Measurements from ENCODE around the gene PFKP.

Gene PFKP

DNA sequence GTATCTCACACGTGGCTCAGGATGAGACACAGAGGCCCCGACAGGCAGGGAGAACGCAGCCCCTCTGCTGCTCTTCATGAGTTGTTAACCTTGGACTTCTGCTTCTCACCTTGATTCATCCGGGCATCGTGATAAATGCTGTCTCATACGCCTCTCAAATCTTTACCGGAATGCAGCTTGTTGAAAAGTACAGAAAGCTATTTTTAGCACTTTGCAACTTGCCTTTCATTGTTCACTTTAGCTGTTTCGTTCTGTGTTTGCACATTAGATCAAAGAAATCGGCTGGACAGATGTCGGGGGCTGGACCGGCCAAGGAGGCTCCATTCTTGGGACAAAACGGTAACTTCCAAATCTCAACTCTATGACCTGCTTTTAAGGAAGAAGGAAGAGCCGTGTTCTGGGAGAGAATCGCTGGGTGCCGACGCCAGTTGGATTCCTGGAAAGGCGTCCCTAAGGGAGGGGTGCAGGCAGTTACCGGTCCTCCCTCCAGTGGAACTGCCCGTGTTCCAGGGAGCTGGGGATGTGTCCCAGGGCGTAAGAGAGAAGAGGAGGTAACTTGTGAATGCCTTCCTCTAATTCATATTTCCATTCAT lies 49.3 kb downstream of the PFKP start:
- H3K18ac ChIP-seq (ENCODE audit: low read length): no peak overlapping the region
- DNase-seq: no peak
- no peak overlapping the region for H3K23ac ChIP-seq (ENCODE audit: low read length)
- H2AK5ac ChIP-seq (ENCODE audit: low read length): no peak overlapping the region
- H3K4me2 ChIP-seq (ENCODE audit: low read length): no peak overlapping the region
- no peaks in the 10 kb centered on the region for H3K79me1 ChIP-seq (ENCODE audit: low read length)
- no peak overlapping the region for H3K9ac ChIP-seq (ENCODE audit: low read length)
- H3K27me3 ChIP-seq (ENCODE audit: insufficient read depth, low read length, poor library complexity): no peaks in the 10 kb centered on the region
- peaks cover 15% of the 10 kb centered on the region for H3K36me3 ChIP-seq (ENCODE audit: control insufficient read depth, insufficient read depth, low read length)
- no peak overlapping the region for H4K5ac ChIP-seq (ENCODE audit: low read length)
- no CpG with 5 or more reads among the region's 20 CpGs for WGBS (ENCODE audit: extremely low coverage, insufficient coverage, low lambda C conversion rate)
- no peak overlapping the region for H3K4ac ChIP-seq (ENCODE audit: low read depth, low read length)
- no peak overlapping the region for H4K8ac ChIP-seq (ENCODE audit: low read depth, low read length)
- no peaks in the 10 kb centered on the region for H3K4me1 ChIP-seq (ENCODE audit: control insufficient read depth, low read depth, low read length)
- H2BK15ac ChIP-seq (replicated peaks; ENCODE audit: low read depth): no peak overlapping the region
- H3K4me3 ChIP-seq (ENCODE audit: low read length): no peak overlapping the region
- no peak overlapping the region for H3K56ac ChIP-seq (ENCODE audit: low read length)
- no peak overlapping the region for H2BK120ac ChIP-seq (ENCODE audit: low read depth, low read length)
- no peak overlapping the region for H3K27ac ChIP-seq (ENCODE audit: low read depth, low read length)
- H2BK5ac ChIP-seq (ENCODE audit: low read length): no peak overlapping the region
- H3K79me2 ChIP-seq (ENCODE audit: control insufficient read depth, insufficient read depth, low read length): no peaks in the 10 kb centered on the region

- no CpG with 5 or more reads among the region's 12 CpGs for WGBS (ENCODE audit: extremely low coverage, insufficient coverage, low lambda C conversion rate)
- Histone ChIP-seq H2BK120ac (ENCODE audit: low read depth, low read length) (no peak overlapping the region), H3K18ac (ENCODE audit: low read length) (no peak overlapping the region), H2AK5ac (ENCODE audit: low read length) (no peak overlapping the region), H3K9ac (ENCODE audit: low read length) (no peak overlapping the region), H3K4me3 (ENCODE audit: low read length) (no peak overlapping the region), H3K27me3 (ENCODE audit: insufficient read depth, low read length, poor library complexity) (no peaks in the 10 kb centered on the region), H4K8ac (ENCODE audit: low read depth, low read length) (no peak overlapping the region), H3K23ac (ENCODE audit: low read length) (no peak overlapping the region), H3K56ac (ENCODE audit: low read length) (no peak overlapping the region), H3K27ac (ENCODE audit: low read depth, low read length) (no peak overlapping the region), H2BK15ac (replicated peaks; ENCODE audit: low read depth) (no peak overlapping the region), H2BK5ac (ENCODE audit: low read length) (no peak overlapping the region), H3K79me2 (ENCODE audit: control insufficient read depth, insufficient read depth, low read length) (no peaks in the 10 kb centered on the region), H3K4ac (ENCODE audit: low read depth, low read length) (no peak overlapping the region), H4K5ac (ENCODE audit: low read length) (no peak overlapping the region), H3K79me1 (ENCODE audit: low read length) (no peaks in the 10 kb centered on the region), H3K4me2 (ENCODE audit: low read length) (no peak overlapping the region), H3K36me3 (ENCODE audit: control insufficient read depth, insufficient read depth, low read length) (peaks cover 10% of the 10 kb centered on the region), H3K4me1 (ENCODE audit: control insufficient read depth, low read depth, low read length) (no peaks in the 10 kb centered on the region)
- no peak for DNase-seq
Observed at GRCh38 chr10:3117486-3117885, 50.1 kb downstream of the PFKP start.

- Histone ChIP-seq H3K4me1 (ENCODE audit: control insufficient read depth, low read depth, low read length) (no peaks in the 10 kb centered on the region), H3K4me3 (ENCODE audit: low read length) (no peak overlapping the region), H3K27me3 (ENCODE audit: insufficient read depth, low read length, poor library complexity) (no peaks in the 10 kb centered on the region), H2BK120ac (ENCODE audit: low read depth, low read length) (no peak overlapping the region), H3K4me2 (ENCODE audit: low read length) (no peak overlapping the region), H3K27ac (ENCODE audit: low read depth, low read length) (no peak overlapping the region), H4K5ac (ENCODE audit: low read length) (no peak overlapping the region), H3K23ac (ENCODE audit: low read length) (no peak overlapping the region), H3K56ac (ENCODE audit: low read length) (no peak overlapping the region), H3K79me2 (ENCODE audit: control insufficient read depth, insufficient read depth, low read length) (no peaks in the 10 kb centered on the region), H2BK5ac (ENCODE audit: low read length) (no peak overlapping the region), H3K36me3 (ENCODE audit: control insufficient read depth, insufficient read depth, low read length) (peaks cover 10% of the 10 kb centered on the region), H3K4ac (ENCODE audit: low read depth, low read length) (no peak overlapping the region), H3K9ac (ENCODE audit: low read length) (no peak overlapping the region), H3K18ac (ENCODE audit: low read length) (no peak overlapping the region), H4K8ac (ENCODE audit: low read depth, low read length) (no peak overlapping the region), H2BK15ac (replicated peaks; ENCODE audit: low read depth) (no peak overlapping the region), H2AK5ac (ENCODE audit: low read length) (no peak overlapping the region), H3K79me1 (ENCODE audit: low read length) (no peaks in the 10 kb centered on the region)
- DNase-seq: no peak
- WGBS (ENCODE audit: extremely low coverage, insufficient coverage, low lambda C conversion rate): no CpG with 5 or more reads among the region's 32 CpGs
Observed at GRCh38 chr10:3118641-3119091, 51.3 kb downstream of the PFKP start.

DNA sequence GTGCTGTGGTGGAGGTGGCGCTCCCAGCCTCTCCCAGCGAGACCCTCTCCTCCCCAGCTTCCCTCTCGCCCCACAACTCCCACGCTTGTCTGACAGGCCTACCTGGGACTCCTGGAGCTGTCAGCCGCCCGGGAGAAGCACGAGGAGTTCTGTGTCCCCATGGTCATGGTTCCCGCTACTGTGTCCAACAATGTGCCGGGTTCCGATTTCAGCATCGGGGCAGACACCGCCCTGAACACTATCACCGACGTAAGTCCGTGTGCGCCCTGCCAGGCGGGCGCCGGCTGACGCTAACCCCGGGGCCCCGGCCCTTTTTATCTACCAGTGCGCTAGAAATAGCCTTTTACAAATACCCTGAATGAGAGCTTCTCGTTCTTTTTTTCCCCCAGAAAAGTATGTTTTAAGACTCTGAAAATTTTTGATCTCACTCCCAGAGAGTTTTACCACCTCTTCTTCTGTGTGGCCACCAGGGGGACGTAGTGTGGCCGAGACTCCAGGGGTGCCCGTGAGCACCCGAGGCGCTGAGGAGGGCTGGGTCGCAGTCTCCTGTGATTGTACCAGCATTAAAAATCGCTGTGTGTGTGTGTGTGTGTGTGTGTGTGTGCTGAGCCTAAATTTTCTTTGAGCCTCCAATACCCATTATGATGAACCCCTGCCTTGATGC lies 52.6 kb downstream of the PFKP start:
- Histone ChIP-seq H4K5ac (ENCODE audit: low read length) (no peak overlapping the region), H3K79me1 (ENCODE audit: low read length) (no peaks in the 10 kb centered on the region), H3K79me2 (ENCODE audit: control insufficient read depth, insufficient read depth, low read length) (no peaks in the 10 kb centered on the region), H3K4ac (ENCODE audit: low read depth, low read length) (no peak overlapping the region), H3K9ac (ENCODE audit: low read length) (no peak overlapping the region), H2AK5ac (ENCODE audit: low read length) (no peak overlapping the region), H2BK120ac (ENCODE audit: low read depth, low read length) (no peak overlapping the region), H3K4me2 (ENCODE audit: low read length) (no peak overlapping the region), H3K36me3 (ENCODE audit: control insufficient read depth, insufficient read depth, low read length) (peaks cover 10% of the 10 kb centered on the region), H3K18ac (ENCODE audit: low read length) (no peak overlapping the region), H3K4me1 (ENCODE audit: control insufficient read depth, low read depth, low read length) (no peaks in the 10 kb centered on the region), H3K23ac (ENCODE audit: low read length) (no peak overlapping the region), H2BK15ac (replicated peaks; ENCODE audit: low read depth) (no peak overlapping the region), H3K56ac (ENCODE audit: low read length) (no peak overlapping the region), H3K27ac (ENCODE audit: low read depth, low read length) (no peak overlapping the region), H3K4me3 (ENCODE audit: low read length) (no peak overlapping the region), H3K27me3 (ENCODE audit: insufficient read depth, low read length, poor library complexity) (no peaks in the 10 kb centered on the region), H2BK5ac (ENCODE audit: low read length) (no peak overlapping the region), H4K8ac (ENCODE audit: low read depth, low read length) (no peak overlapping the region)
- DNase-seq: peak; percentile 25
- no CpG with 5 or more reads among the region's 31 CpGs for WGBS (ENCODE audit: extremely low coverage, insufficient coverage, low lambda C conversion rate)

DNA sequence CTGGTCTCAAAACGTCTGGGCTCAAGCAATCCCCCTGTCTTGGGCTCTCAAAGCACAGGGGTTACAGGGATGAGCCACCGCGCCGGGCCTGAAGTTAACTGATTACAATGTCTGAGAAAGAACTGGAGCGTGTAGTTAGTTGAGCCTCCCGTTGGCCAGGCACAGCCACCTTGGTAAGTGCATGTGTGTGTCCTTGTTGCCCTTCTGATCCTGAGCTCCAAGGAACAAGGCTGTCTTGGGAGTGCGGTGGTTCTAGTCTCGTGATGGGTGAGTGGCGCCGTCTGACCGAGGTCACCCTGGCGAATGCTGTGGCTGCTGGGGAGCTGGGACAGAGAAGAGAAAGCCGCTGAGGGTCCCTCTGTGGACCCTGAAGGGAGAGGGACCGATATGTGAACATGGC lies 54.7 kb downstream of the PFKP start:
- no peaks in the 10 kb centered on the region for H3K4me1 ChIP-seq (ENCODE audit: control insufficient read depth, low read depth, low read length)
- no peak overlapping the region for H3K4me3 ChIP-seq (ENCODE audit: low read length)
- no peak overlapping the region for H2AK5ac ChIP-seq (ENCODE audit: low read length)
- no peak overlapping the region for H3K4ac ChIP-seq (ENCODE audit: low read depth, low read length)
- no peak overlapping the region for H3K9ac ChIP-seq (ENCODE audit: low read length)
- no peak for DNase-seq
- peaks cover 9% of the 10 kb centered on the region for H3K36me3 ChIP-seq (ENCODE audit: control insufficient read depth, insufficient read depth, low read length)
- no peak overlapping the region for H3K18ac ChIP-seq (ENCODE audit: low read length)
- H2BK120ac ChIP-seq (ENCODE audit: low read depth, low read length): no peak overlapping the region
- H3K27ac ChIP-seq (ENCODE audit: low read depth, low read length): no peak overlapping the region
- H3K27me3 ChIP-seq (ENCODE audit: insufficient read depth, low read length, poor library complexity): no peaks in the 10 kb centered on the region
- WGBS (ENCODE audit: extremely low coverage, insufficient coverage, low lambda C conversion rate): no CpG with 5 or more reads among the region's 14 CpGs
- no peak overlapping the region for H3K23ac ChIP-seq (ENCODE audit: low read length)
- no peak overlapping the region for H4K5ac ChIP-seq (ENCODE audit: low read length)
- H3K79me1 ChIP-seq (ENCODE audit: low read length): no peaks in the 10 kb centered on the region
- no peak overlapping the region for H3K56ac ChIP-seq (ENCODE audit: low read length)
- no peak overlapping the region for H2BK5ac ChIP-seq (ENCODE audit: low read length)
- no peaks in the 10 kb centered on the region for H3K79me2 ChIP-seq (ENCODE audit: control insufficient read depth, insufficient read depth, low read length)
- no peak overlapping the region for H3K4me2 ChIP-seq (ENCODE audit: low read length)
- no peak overlapping the region for H2BK15ac ChIP-seq (replicated peaks; ENCODE audit: low read depth)
- H4K8ac ChIP-seq (ENCODE audit: low read depth, low read length): no peak overlapping the region
